Activated CD4-positive, alpha-beta T cell treated with anti-CD3 and anti-CD28 coated beads, Interleukin-10, Interleukin-2, amounts not matched to agents 100 ng/mL and 50 ng/mL, durations not matched to agents 16 hours and 8 hours (primary cell): ENCODE measurements around the gene GSPT1.
"Not testable (repeated sequence)": the region's sequence is repeated elsewhere in the genome, so short reads cannot be mapped to it uniquely, and the experiment has no call there.

ENCODE experiments used
- DNase-seq: peaks from one replicate; pipeline ENCODE4 v3.0.0-alpha.2; 2020

GSPT1 gene

DNA sequence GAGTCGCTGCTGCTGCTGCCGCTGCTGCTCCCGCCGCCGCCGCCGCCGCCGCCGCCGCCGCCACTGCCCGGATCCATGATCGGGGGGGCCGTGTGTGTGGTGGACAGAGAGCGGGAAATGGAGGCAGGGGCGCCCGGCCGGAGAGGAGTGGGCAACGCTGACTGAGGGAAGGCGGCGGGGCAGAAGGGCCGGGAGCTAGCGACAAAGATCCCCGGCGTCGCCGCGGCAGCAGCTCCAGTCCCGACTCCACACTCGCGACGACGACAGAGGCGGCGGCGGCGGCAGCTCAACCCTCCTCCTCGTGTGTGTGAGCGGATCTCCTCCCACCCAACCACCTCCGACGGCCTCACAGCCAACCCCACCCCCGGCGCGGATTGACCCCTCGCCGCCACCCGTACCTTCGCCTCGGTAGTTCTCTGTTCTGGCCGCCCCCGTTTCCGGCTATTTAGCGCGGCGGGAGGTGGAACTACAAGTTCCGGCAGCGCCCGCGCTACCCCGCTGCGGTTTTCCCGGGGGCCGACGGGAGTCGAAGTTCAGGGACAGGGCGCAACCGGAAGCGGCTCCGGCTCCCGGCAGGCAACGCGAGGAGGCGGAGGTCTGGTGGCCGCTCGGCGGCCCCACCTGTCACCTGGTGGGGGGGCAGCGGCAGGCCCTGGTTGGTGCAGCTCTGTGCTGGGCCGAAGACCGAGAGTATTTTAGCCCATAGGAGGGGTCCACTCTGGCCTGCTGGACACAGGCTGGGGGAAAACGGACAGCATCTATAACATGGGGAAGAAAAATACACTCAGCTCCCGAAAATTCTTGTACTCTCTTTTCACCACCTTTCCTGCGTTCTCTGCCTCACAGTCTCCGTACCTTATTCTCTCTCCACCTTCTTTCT, at the start of gene GSPT1:
GSPT1 (minus strand) TSS at position 313 of the 880 bp plus-strand sequence; CDS start at position 77, 236 bp downstream.
- DNase-seq, result peak; percentile 99

DNA sequence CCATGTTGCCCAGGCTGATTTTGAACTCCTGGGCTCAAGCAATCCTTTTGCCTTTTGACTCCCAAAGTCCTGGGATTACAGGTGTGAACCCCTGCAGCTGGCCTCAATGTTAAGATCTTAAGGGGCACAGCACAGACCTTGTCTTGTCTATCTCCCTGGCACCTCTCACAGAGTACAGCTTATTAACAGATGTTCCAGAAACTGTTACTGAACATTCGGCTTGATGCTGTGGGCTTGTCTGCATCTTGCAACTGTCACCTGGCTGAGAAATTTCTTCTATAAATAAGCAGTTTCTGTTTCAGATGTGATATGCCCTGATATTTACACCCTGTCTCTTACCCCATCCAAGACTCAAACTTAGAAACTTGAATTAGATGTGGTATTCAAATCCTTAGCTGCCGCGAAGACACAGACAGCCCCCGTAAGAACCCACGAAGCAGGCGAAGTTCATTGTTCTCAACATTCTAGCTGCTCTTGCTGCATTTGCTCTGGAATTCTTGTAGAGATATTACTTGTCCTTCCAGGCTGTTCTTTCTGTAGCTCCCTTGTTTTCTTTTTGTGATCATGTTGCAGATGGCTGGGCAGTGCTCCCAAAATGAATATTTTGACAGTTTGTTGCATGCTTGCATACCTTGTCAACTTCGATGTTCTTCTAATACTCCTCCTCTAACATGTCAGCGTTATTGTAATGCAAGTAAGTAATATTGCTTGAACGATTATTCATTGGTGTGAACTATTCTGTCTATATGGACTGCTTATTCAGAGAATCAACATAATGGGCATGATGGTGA, 49.2 kb upstream of the GSPT1 start, which contains the start of gene TNFRSF17:
TNFRSF17 (plus strand) TSS at position 450 of the 791 bp plus-strand sequence; CDS start at position 565, 115 bp downstream.
- DNase-seq, result no peak

GRCh38 chr16:11963706-11964105, 48.0 kb upstream of the GSPT1 start:
- no peak for DNase-seq

GRCh38 chr16:11962978-11963377, 47.2 kb upstream of the GSPT1 start:
- not testable (repeated sequence) for DNase-seq

DNA sequence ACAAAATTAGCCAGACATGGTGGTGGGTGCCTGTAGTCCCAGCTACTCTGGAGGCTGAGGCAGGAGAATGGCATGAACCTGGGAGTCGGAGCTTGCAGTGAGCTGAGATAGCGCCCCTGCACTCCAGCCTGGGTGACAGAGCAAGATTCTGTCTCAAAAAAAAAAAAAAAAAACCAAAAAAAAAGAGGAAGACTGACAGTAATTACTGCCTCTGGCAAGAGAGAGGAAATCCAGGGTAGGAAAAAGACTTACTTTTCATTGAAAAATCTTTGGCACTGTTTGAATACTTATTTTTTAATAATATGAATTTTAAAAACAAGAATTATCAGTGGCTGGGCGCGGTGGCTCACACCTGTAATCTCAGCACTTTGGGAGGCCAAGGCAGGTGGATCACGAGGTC, 46.7 kb upstream of the GSPT1 start:
- DNase-seq, result not testable (repeated sequence)

- no peak for DNase-seq
These were observed 42.0 kb upstream of the GSPT1 start for GRCh38 chr16:11957591-11958395.

DNA sequence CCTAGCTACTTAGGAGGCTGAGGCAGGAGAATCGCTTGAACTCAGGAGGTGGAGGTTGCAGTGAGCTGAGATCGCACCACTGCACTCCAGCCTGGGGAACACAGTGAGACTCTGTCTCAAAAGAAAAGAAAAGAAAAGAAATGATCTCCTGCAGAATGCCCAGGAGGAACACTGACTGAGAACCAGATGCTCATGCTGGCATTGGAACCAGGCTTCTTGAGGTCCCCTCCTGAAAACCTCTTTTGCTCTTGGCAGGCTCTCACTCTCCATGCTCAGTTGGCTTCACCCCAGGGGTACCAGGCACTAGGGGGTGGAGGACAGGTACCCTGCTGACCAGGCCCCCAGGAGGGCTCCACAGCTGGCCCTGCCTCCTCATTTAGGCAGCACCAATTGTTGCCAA, 40.8 kb upstream of the GSPT1 start:
- DNase-seq, result no peak

DNA sequence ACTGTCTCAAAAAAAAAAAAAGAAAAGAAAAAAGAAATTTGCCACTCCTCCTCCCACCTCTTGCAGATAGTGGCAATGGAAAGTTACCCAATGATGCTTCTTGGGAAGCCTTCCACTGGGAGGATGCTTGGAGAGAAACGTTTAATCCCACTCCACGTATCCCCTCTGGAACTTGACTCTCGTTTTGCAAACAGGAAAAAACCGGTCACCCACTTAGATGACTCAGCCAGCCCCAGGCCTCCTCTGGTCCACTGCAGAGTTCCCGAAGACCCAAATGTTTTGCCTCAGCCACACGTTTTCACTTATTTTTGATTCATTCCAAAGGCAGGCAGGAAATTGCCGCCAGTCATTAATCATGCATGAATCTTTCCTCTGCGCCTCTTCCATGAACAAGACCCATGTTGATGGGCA, 40.0 kb upstream of the GSPT1 start:
- DNase-seq, result no peak

GRCh38 chr16:11953576-11953975, 37.8 kb upstream of the GSPT1 start:
- not testable (repeated sequence) for DNase-seq

GRCh38 chr16:11950388-11950787, 34.6 kb upstream of the GSPT1 start:
- no peak for DNase-seq

GRCh38 chr16:11949527-11949926, 33.8 kb upstream of the GSPT1 start:
- DNase-seq, result peak; percentile 34

DNA sequence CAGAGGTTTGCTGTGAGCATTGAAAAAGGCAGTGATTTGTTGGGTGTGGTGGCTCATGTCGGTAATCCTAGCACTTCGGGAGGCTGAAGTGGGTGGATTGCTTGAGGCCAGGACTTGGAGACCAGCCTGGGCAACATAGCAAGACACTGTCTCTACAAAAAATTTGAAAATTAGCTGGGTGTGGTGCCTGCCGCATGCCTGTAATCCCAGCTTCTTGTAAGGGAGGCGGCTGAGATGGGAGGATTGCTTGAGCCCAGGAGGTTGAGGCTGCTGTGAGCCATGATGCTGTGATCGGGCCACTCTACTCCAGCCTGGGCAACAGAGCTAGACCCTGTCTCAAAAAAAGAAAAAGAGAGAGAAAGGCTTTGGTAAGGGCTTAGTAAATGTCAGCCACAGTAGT, 33.1 kb upstream of the GSPT1 start:
- no peak for DNase-seq

GRCh38 chr16:11946433-11946832, 30.7 kb upstream of the GSPT1 start:
- DNase-seq, result no peak

DNA sequence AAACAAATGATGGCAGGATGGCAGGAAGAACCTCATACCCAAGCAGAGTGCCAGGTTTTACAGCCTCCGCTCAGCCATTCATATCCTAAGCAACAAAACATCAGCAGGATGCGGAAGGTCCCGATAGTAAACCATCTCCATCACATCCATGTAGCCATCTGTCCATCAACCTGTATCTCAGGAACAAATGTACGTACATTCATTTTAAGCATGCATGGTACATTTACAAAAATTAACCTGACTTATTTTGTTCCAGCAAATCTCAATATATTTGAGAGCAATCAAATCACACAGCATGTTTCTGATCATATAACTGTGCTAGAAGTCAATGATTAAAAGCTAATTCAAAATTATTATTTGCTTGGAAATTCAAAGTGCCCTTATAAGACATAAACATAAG, 26.2 kb upstream of the GSPT1 start, which contains the start of gene NPIPB2:
NPIPB2 (minus strand) TSS at position 101 of the 400 bp plus-strand sequence; CDS start at position 101, 0 bp downstream.
- DNase-seq, result not testable (repeated sequence)

- not testable (repeated sequence) for DNase-seq
These were observed 11.6 kb upstream of the GSPT1 start for GRCh38 chr16:11927350-11927749.

- DNase-seq, result not testable (repeated sequence)
These were observed 8.3 kb upstream of the GSPT1 start for GRCh38 chr16:11924046-11924445.

GRCh38 chr16:11916524-11917285, 949 bp upstream of the GSPT1 start:
- DNase-seq, result no peak

GRCh38 chr16:11915114-11915643, 577 bp downstream of the GSPT1 start:
- peak; percentile 36 for DNase-seq

GRCh38 chr16:11914210-11915113, 1.3 kb downstream of the GSPT1 start:
- DNase-seq, result peak; percentile 47

DNA sequence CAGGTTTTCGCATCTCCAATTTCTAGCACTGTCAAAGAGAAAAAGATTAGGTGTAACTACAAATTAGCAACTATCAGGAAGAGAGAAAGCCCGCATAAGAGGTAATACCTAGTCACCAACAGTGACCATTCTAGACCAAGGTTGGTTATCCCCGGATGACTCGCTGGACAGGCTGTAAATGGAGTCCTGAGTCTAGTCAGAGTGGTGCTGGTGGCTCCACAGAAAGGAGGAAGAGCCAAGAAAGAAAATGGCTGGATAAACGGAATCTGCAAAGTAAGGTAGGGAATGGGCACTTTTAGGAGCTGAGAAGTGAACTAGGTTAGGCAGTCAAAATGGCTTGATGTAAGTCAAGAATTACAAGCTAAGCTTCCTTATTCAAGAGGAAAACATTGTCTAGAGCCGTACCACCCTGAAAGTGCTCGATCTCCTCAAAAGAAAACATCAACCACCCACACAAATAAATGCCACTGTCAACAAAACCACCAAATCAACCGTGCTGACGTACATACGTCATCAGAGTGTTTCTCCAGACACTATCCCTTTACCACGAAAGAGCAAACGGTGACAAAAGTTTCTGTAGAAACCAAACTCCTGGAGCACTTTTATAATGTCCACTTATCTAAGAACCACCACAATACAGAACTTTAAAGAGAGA, 2.2 kb downstream of the GSPT1 start:
- DNase-seq, result peak; percentile 45
